GM19025 (cell line): ENCODE results near the gene G6PC2.
"Not testable (repeated sequence)": the region's sequence is repeated elsewhere in the genome, so short reads cannot be mapped to it uniquely, and the experiment has no call there.

Experiments used
- ATAC-seq: cut with Tn5 transposase; IDR thresholded peaks from one replicate; pipeline ENCODE4 v1.9.1; 2021; ENCODE audit warnings: mild to moderate bottlenecking, low read depth, moderate library complexity; ENCODE audit not compliant: unreplicated experiment

G6PC2 gene

GRCh38 chr2:168901003-168901402 lies at the start of gene G6PC2:
TSS of gene G6PC2 (plus strand) at chr2:168901291. CDS start at chr2:168901332, 41 bp downstream.
- no peak for ATAC-seq

GRCh38 chr2:168851674-168852320 lies 49.3 kb upstream of the G6PC2 start:
- no peak for ATAC-seq

GRCh38 chr2:168852481-168852880 lies 48.6 kb upstream of the G6PC2 start:
- no peak for ATAC-seq

GRCh38 chr2:168853471-168853870 lies 47.6 kb upstream of the G6PC2 start:
- no peak for ATAC-seq

GRCh38 chr2:168854651-168855050 lies 46.4 kb upstream of the G6PC2 start:
- ATAC-seq: no peak

GRCh38 chr2:168855601-168856000 lies 45.5 kb upstream of the G6PC2 start:
- ATAC-seq: no peak

GRCh38 chr2:168858146-168858545 lies 42.9 kb upstream of the G6PC2 start:
- ATAC-seq: no peak

GRCh38 chr2:168867164-168867563 lies 33.9 kb upstream of the G6PC2 start:
- not testable (repeated sequence) for ATAC-seq

- ATAC-seq: not testable (repeated sequence)
These were observed 30.7 kb upstream of the G6PC2 start for GRCh38 chr2:168870369-168870768.

- not testable (repeated sequence) for ATAC-seq
These were observed 30.3 kb upstream of the G6PC2 start for GRCh38 chr2:168870824-168871223.

- no peak for ATAC-seq
These were observed 26.6 kb upstream of the G6PC2 start for GRCh38 chr2:168874368-168875054.

GRCh38 chr2:168882163-168882562 lies 18.9 kb upstream of the G6PC2 start:
- ATAC-seq: not testable (repeated sequence)

GRCh38 chr2:168884975-168885374 lies 16.1 kb upstream of the G6PC2 start:
- ATAC-seq: no peak

GRCh38 chr2:168889635-168890005 lies 11.5 kb upstream of the G6PC2 start:
- no peak for ATAC-seq

- ATAC-seq: peak; percentile 100
These were observed 10.9 kb upstream of the G6PC2 start, which contains the start of gene SPC25 for GRCh38 chr2:168890006-168890782. TSS of gene SPC25 (minus strand) at chr2:168890430. CDS start at chr2:168889519, 911 bp downstream.

GRCh38 chr2:168892327-168892726 lies 8.8 kb upstream of the G6PC2 start:
- no peak for ATAC-seq

- no peak for ATAC-seq
These were observed 7.0 kb upstream of the G6PC2 start for GRCh38 chr2:168894101-168894500.

- ATAC-seq: no peak
These were observed 6.4 kb upstream of the G6PC2 start for GRCh38 chr2:168894720-168895119.

GRCh38 chr2:168895771-168896170 lies 5.3 kb upstream of the G6PC2 start:
- no peak for ATAC-seq

GRCh38 chr2:168896783-168897182 lies 4.3 kb upstream of the G6PC2 start:
- ATAC-seq: no peak

- ATAC-seq: no peak
These were observed 3.6 kb upstream of the G6PC2 start for GRCh38 chr2:168897449-168897848.
